HepG2 (cell line): Measurements from ENCODE around the gene SH2D5.

Experiments used
- CTCF ChIP-seq: sonication (generic); formaldehyde crosslinking; IDR thresholded peaks from 2 replicates; pipeline ENCODE4 v1.5.0; 2020; ENCODE audit warnings: mild to moderate bottlenecking, missing genetic modification reagents, moderate library complexity
- RFX1 ChIP-seq: fragments of 450-650 bp; IDR thresholded peaks from 2 replicates; pipeline ENCODE4 v1.6.1; 2017
- RNF2 ChIP-seq: fragments of 450-650 bp; conservative IDR thresholded peaks from 2 replicates; pipeline ENCODE4 v1.6.1; 2016; ENCODE audit warnings: low read depth
- ZBTB26 ChIP-seq: IDR thresholded peaks from 2 replicates; pipeline ENCODE4 v1.6.1; 2016; ENCODE audit warnings: missing compliant biosample characterization, missing genetic modification reagents, borderline replicate concordance
- ZNF431 ChIP-seq: sonication (generic); formaldehyde crosslinking; IDR thresholded peaks from 2 replicates; pipeline ENCODE4 v1.9.0; 2022; ENCODE audit warnings: missing genetic modification reagents, low read depth, mild to moderate bottlenecking, borderline replicate concordance

- no peak for TF ChIP-seq RNF2
- no peak for TF ChIP-seq RFX1
- TF ChIP-seq ZBTB26 (CRISPR knock-in tag): no peak
- TF ChIP-seq ZNF431 (CRISPR knock-in tag): no peak
- no peak for TF ChIP-seq CTCF
Observed at GRCh38 chr1:20684050-20684620, 48.4 kb downstream of the SH2D5 start.
